HEK293 (cell line): ENCODE results near the gene PACRGL.

ENCODE experiments used
- CTCF ChIA-PET: fragments of 350-600 bp; formaldehyde crosslinking; extraction: SDS; loops from one replicate; lab custom pipeline; 2021; ENCODE audit warnings: antibody characterized with exemption; lab: Yijun Ruan, JAX
- POLR2A ChIA-PET: fragments of 300-600 bp; formaldehyde crosslinking; extraction: SDS; loops from one replicate; lab custom pipeline; 2020; ENCODE audit warnings: antibody characterized with exemption, inconsistent platforms; lab: Yijun Ruan, JAX
- H3K27ac ChIP-seq: fragments of 200-500 bp; sonication (Bioruptor generic); 2 replicates; pipeline ENCODE4 v1.5.1; 2014; ENCODE audit warnings: low read depth, low read length, control low read depth, inconsistent platforms; ENCODE audit errors: extremely low read depth
- H3K36me3 ChIP-seq, 2 experiments: fragments of 200-500 bp in 1 of 2; sonication (Bioruptor generic) in 1 of 2; 1 replicate in 1 of 2; 2 replicates in 1 of 2; pipeline ENCODE4 v1.5.1; 2014 to 2017; ENCODE audit warnings: inconsistent platforms in 2 of 2, low read length in 2 of 2; ENCODE audit not compliant: control insufficient read depth in 2 of 2, insufficient read depth in 1 of 2
- H3K4me1 ChIP-seq: fragments of 200-500 bp; sonication (Bioruptor generic); 2 replicates; pipeline ENCODE4 v1.5.1; 2014; ENCODE audit warnings: mild to moderate bottlenecking, low read length, inconsistent platforms; ENCODE audit not compliant: control insufficient read depth, insufficient read depth
- H3K4me3 ChIP-seq: 2 replicates; pipeline ENCODE4 v1.5.1; 2011; ENCODE audit warnings: low read depth, mild to moderate bottlenecking, control low read depth, low read length, moderate library complexity
- H3K9me3 ChIP-seq: fragments of 200-500 bp; sonication (Bioruptor generic); 2 replicates; pipeline ENCODE4 v1.5.1; 2014; ENCODE audit warnings: low read depth, low read length, inconsistent platforms; ENCODE audit not compliant: control insufficient read depth, insufficient read depth
- HIC1 ChIP-seq: fragments of 450-650 bp; formaldehyde crosslinking; IDR thresholded peaks from 2 replicates; pipeline ENCODE4 v1.5.1; 2016; ENCODE audit warnings: missing biosample characterization, missing genetic modification characterization
- KLF17 ChIP-seq: fragments of 450-650 bp; formaldehyde crosslinking; IDR thresholded peaks from 2 replicates; pipeline ENCODE4 v1.5.1; 2016; ENCODE audit warnings: missing biosample characterization, missing genetic modification characterization
- KLF8 ChIP-seq: fragments of 450-650 bp; formaldehyde crosslinking; IDR thresholded peaks from 2 replicates; pipeline ENCODE4 v1.5.1; 2016; ENCODE audit warnings: missing biosample characterization, missing genetic modification characterization
- YY2 ChIP-seq: fragments of 450-650 bp; formaldehyde crosslinking; IDR thresholded peaks from 2 replicates; pipeline ENCODE4 v1.5.1; 2016; ENCODE audit warnings: missing biosample characterization, missing genetic modification characterization
- ZBTB17 ChIP-seq: fragments of 450-650 bp; formaldehyde crosslinking; IDR thresholded peaks from 2 replicates; pipeline ENCODE4 v1.5.1; 2016; ENCODE audit warnings: missing biosample characterization, missing genetic modification characterization
- ZBTB26 ChIP-seq: fragments of 450-650 bp; formaldehyde crosslinking; optimal IDR thresholded peaks from 2 replicates; pipeline ENCODE3; 2016; ENCODE audit warnings: missing biosample characterization, mild to moderate bottlenecking, missing genetic modification characterization
- ZBTB8A ChIP-seq: fragments of 450-650 bp; formaldehyde crosslinking; IDR thresholded peaks from 2 replicates; pipeline ENCODE4 v1.5.1; 2016; ENCODE audit warnings: missing biosample characterization, missing genetic modification characterization
- ZNF169 ChIP-seq: fragments of 450-650 bp; formaldehyde crosslinking; IDR thresholded peaks from 2 replicates; pipeline ENCODE4 v1.5.1; 2016; ENCODE audit warnings: missing biosample characterization, missing genetic modification characterization
- ZNF280D ChIP-seq: fragments of 450-650 bp; formaldehyde crosslinking; IDR thresholded peaks from 2 replicates; pipeline ENCODE4 v1.5.1; 2016; ENCODE audit warnings: missing biosample characterization, missing genetic modification characterization
- ZNF292 ChIP-seq: fragments of 450-650 bp; formaldehyde crosslinking; IDR thresholded peaks from 2 replicates; pipeline ENCODE4 v1.5.1; 2016; ENCODE audit warnings: low read depth, missing biosample characterization, missing genetic modification characterization, borderline replicate concordance
- ZNF354C ChIP-seq: fragments of 450-650 bp; formaldehyde crosslinking; IDR thresholded peaks from 2 replicates; pipeline ENCODE4 v1.5.1; 2016; ENCODE audit warnings: missing biosample characterization, missing genetic modification characterization, low read depth, borderline replicate concordance
- ZNF391 ChIP-seq: fragments of 450-650 bp; formaldehyde crosslinking; IDR thresholded peaks from 2 replicates; pipeline ENCODE4 v1.5.1; 2016; ENCODE audit warnings: low read depth, missing biosample characterization, missing genetic modification characterization, borderline replicate concordance
- ZNF398 ChIP-seq: fragments of 450-650 bp; formaldehyde crosslinking; IDR thresholded peaks from 2 replicates; pipeline ENCODE4 v1.5.1; 2017; ENCODE audit warnings: missing biosample characterization, missing genetic modification characterization
- ZNF510 ChIP-seq: fragments of 450-650 bp; formaldehyde crosslinking; IDR thresholded peaks from 2 replicates; pipeline ENCODE4 v1.5.1; 2018; ENCODE audit warnings: mild to moderate bottlenecking, missing genetic modification characterization, missing biosample characterization; ENCODE audit not compliant: insufficient replicate concordance
- ZNF561 ChIP-seq: fragments of 450-650 bp; IDR thresholded peaks from 2 replicates; pipeline ENCODE4 v1.5.1; 2018; ENCODE audit warnings: missing biosample characterization, missing genetic modification characterization, borderline replicate concordance
- ZNF629 ChIP-seq: fragments of 450-650 bp; formaldehyde crosslinking; IDR thresholded peaks from 2 replicates; pipeline ENCODE4 v1.5.1; 2017; ENCODE audit warnings: missing biosample characterization, missing genetic modification characterization
- ZNF658 ChIP-seq: fragments of 450-650 bp; formaldehyde crosslinking; IDR thresholded peaks from 2 replicates; pipeline ENCODE4; 2016; ENCODE audit warnings: missing biosample characterization, missing genetic modification characterization
- ZNF768 ChIP-seq: fragments of 450-650 bp; formaldehyde crosslinking; IDR thresholded peaks from 2 replicates; pipeline ENCODE4 v1.5.1; 2018; ENCODE audit warnings: missing biosample characterization, mild to moderate bottlenecking, missing genetic modification characterization
- ZNF792 ChIP-seq: fragments of 450-650 bp; formaldehyde crosslinking; IDR thresholded peaks from 2 replicates; pipeline ENCODE4 v1.5.1; 2016; ENCODE audit warnings: missing biosample characterization, missing genetic modification characterization

PACRGL gene

GRCh38 chr4:20678400-20678799, 21.9 kb upstream of the PACRGL start:
- Histone ChIP-seq H3K9me3 (no peaks in the 10 kb centered on the region), H3K4me1 (no peaks in the 10 kb centered on the region), H3K4me3 (no peak overlapping the region), H3K36me3 (no peaks in the 10 kb centered on the region), H3K27ac (no peak overlapping the region)
- CTCF ChIA-PET, result interaction anchor here (1.5 kb wide), 1 partner anchor 11 kb away, joined by 5 read pairs; no protein-coding TSS in a partner anchor
- POLR2A ChIA-PET, result no interaction called here
- no peak for TF ChIP-seq YY2 (tag by site-specific recombination)
- TF ChIP-seq ZNF768, result no peak
- no peak for TF ChIP-seq ZNF292 (tag by site-specific recombination)
- no peak for TF ChIP-seq ZNF391 (tag by site-specific recombination)
- TF ChIP-seq ZBTB8A, result no peak
- no peak for TF ChIP-seq ZNF561 (tag by site-specific recombination)
- TF ChIP-seq ZNF354C (tag by site-specific recombination), result no peak
- no peak for TF ChIP-seq ZNF792 (tag by site-specific recombination)
- TF ChIP-seq HIC1 (tag by site-specific recombination), result no peak
- no peak for TF ChIP-seq ZNF280D (tag by site-specific recombination)
- no peak for TF ChIP-seq ZNF629 (tag by site-specific recombination)
- no peak for TF ChIP-seq ZBTB26 (tag by site-specific recombination)
- no peak for TF ChIP-seq KLF17 (tag by site-specific recombination)
- TF ChIP-seq ZBTB17 (tag by site-specific recombination), result no peak
- TF ChIP-seq ZNF510, result no peak
- TF ChIP-seq ZNF398 (tag by site-specific recombination), result no peak
- TF ChIP-seq KLF8 (tag by site-specific recombination), result no peak
- TF ChIP-seq ZNF169, result no peak
- no peak for TF ChIP-seq ZNF658 (tag by site-specific recombination)
